IMR-90 (cell line): Measurements from ENCODE around the gene DLG4. TPM values are rescaled to one million over a fixed set of nuclear protein-coding genes. Genes with fewer than 3 reads are reported as not detected.

Source experiments
- ATAC-seq: fragments of 200-7000 bp; cut with Tn5 transposase; 2 replicates; pipeline ENCODE4 v1.9.1; 2020; ENCODE audit warnings: low read depth, mild to moderate bottlenecking, moderate library complexity
- BruUV-seq: library from RNA; stranded (reverse); fragments of 400-500 nt; replicated peaks from 2 replicates; lab custom pipeline; 2021; lab: Mats Ljungman, UMichigan
- CTCF ChIA-PET: fragments of 300-600 bp; formaldehyde crosslinking; extraction: SDS; loops from one replicate; lab custom pipeline; 2021; ENCODE audit warnings: antibody characterized with exemption; lab: Yijun Ruan, JAX
- POLR2A ChIA-PET: fragments of 300-600 bp; sonication (Branson Sonifier 250); formaldehyde crosslinking; loops from one replicate; lab custom pipeline; 2022; ENCODE audit warnings: antibody characterized with exemption; ENCODE audit not compliant: unreplicated experiment; lab: Charles Lee
- DNase-seq: peaks from one replicate; pipeline ENCODE4 v3.0.0; 2013
- H2AFZ ChIP-seq: replicated peaks from 2 replicates; pipeline ENCODE3; 2013; ENCODE audit warnings: low read length, mild to moderate bottlenecking; ENCODE audit not compliant: poor library complexity
- H2AK5ac ChIP-seq: 2 replicates; pipeline ENCODE4 v1.6.1; 2013; ENCODE audit warnings: low read depth, low read length, inconsistent platforms
- H2AK9ac ChIP-seq: replicated peaks from 2 replicates; pipeline ENCODE3; 2013; ENCODE audit warnings: mild to moderate bottlenecking, low read depth, low read length, moderate library complexity; ENCODE audit not compliant: poor library complexity
- H2BK120ac ChIP-seq: 2 replicates; pipeline ENCODE4 v1.6.1; 2013; ENCODE audit warnings: low read depth, low read length, inconsistent platforms
- H2BK15ac ChIP-seq: 3 replicates; pipeline ENCODE4 v1.6.1; 2013; ENCODE audit warnings: low read depth, low read length, inconsistent platforms
- H2BK20ac ChIP-seq: 2 replicates; pipeline ENCODE4 v1.6.1; 2013; ENCODE audit warnings: low read depth, mild to moderate bottlenecking, inconsistent platforms, low read length, moderate library complexity
- H2BK5ac ChIP-seq: 2 replicates; pipeline ENCODE4 v1.6.1; 2013; ENCODE audit warnings: mild to moderate bottlenecking, low read depth, low read length, inconsistent platforms; ENCODE audit not compliant: poor library complexity, severe bottlenecking
- H3K14ac ChIP-seq: replicated peaks from 2 replicates; pipeline ENCODE4 v1.6.1; 2013; ENCODE audit warnings: low read depth, low read length, inconsistent platforms
- H3K18ac ChIP-seq: 2 replicates; pipeline ENCODE4 v1.6.1; 2013; ENCODE audit warnings: low read depth, low read length, control low read depth
- H3K23ac ChIP-seq: 2 replicates; pipeline ENCODE4 v1.6.1; 2013; ENCODE audit warnings: low read depth, low read length, inconsistent platforms
- H3K27ac ChIP-seq: 2 replicates; pipeline ENCODE4 v1.5.1; 2013; ENCODE audit warnings: mild to moderate bottlenecking, control low read depth, low read length; ENCODE audit not compliant: insufficient read depth
- H3K27me3 ChIP-seq: 2 replicates; pipeline ENCODE4 v1.6.1; 2013; ENCODE audit warnings: low read length; ENCODE audit not compliant: control insufficient read depth, insufficient read depth
- H3K36me3 ChIP-seq: 2 replicates; pipeline ENCODE4 v1.6.1; 2013; ENCODE audit warnings: low read length, mixed read lengths; ENCODE audit not compliant: control insufficient read depth, insufficient read depth
- H3K4ac ChIP-seq: 2 replicates; pipeline ENCODE4 v1.6.1; 2013; ENCODE audit warnings: low read depth, low read length, inconsistent platforms
- H3K4me1 ChIP-seq: 2 replicates; pipeline ENCODE4 v1.6.1; 2013; ENCODE audit warnings: low read length, mixed read lengths; ENCODE audit not compliant: control insufficient read depth, insufficient read depth
- H3K4me2 ChIP-seq: 2 replicates; pipeline ENCODE4 v1.6.1; 2013; ENCODE audit warnings: low read depth, mild to moderate bottlenecking, control low read depth, low read length, moderate library complexity
- H3K4me3 ChIP-seq: 2 replicates; pipeline ENCODE4 v1.5.1; 2013; ENCODE audit warnings: low read depth, mild to moderate bottlenecking, control low read depth, low read length, moderate library complexity; ENCODE audit not compliant: insufficient read depth
- H3K56ac ChIP-seq: 2 replicates; pipeline ENCODE4 v1.6.1; 2013; ENCODE audit warnings: low read length, inconsistent platforms; ENCODE audit not compliant: insufficient read depth; ENCODE audit errors: extremely low read depth
- H3K79me1 ChIP-seq, 2 experiments: 2 replicates each; pipeline ENCODE4 v1.6.1; 2013; ENCODE audit warnings: low read length in 2 of 2, inconsistent platforms in 1 of 2, low read depth in 1 of 2
- H3K9ac ChIP-seq: 2 replicates; pipeline ENCODE4 v1.6.1; 2013; ENCODE audit warnings: low read depth, low read length, control low read depth
- H3K9me1 ChIP-seq: 2 replicates; pipeline ENCODE4 v1.6.1; 2013; ENCODE audit warnings: low read length, inconsistent platforms; ENCODE audit not compliant: insufficient read depth
- H3K9me3 ChIP-seq: 2 replicates; pipeline ENCODE4 v1.6.1; 2013; ENCODE audit warnings: low read length; ENCODE audit not compliant: control insufficient read depth, insufficient read depth
- H4K20me1 ChIP-seq: 2 replicates; pipeline ENCODE4 v1.6.1; 2013; ENCODE audit warnings: low read length, inconsistent platforms; ENCODE audit not compliant: insufficient read depth
- H4K5ac ChIP-seq: 2 replicates; pipeline ENCODE4 v1.6.1; 2013; ENCODE audit warnings: mild to moderate bottlenecking, low read depth, low read length, control low read depth
- H4K8ac ChIP-seq, 2 experiments: 2 replicates each; pipeline ENCODE4 v1.6.1; 2013; ENCODE audit warnings: low read depth in 2 of 2, low read length in 2 of 2, control low read depth in 1 of 2, inconsistent platforms in 1 of 2
- H4K91ac ChIP-seq: 2 replicates; pipeline ENCODE4 v1.6.1; 2013; ENCODE audit warnings: low read depth, low read length, inconsistent platforms; ENCODE audit not compliant: insufficient read depth
- BHLHE40 ChIP-seq: fragments of 150-350 bp; IDR thresholded peaks from 2 replicates; pipeline ENCODE4 v1.6.1; 2016; ENCODE audit warnings: mild to moderate bottlenecking, low read depth, low read length
- CEBPB ChIP-seq: IDR thresholded peaks from 2 replicates; pipeline ENCODE4 v1.6.1; 2012; ENCODE audit warnings: low read depth, low read length, improper control_type of control experiment
- CHD1 ChIP-seq: IDR thresholded peaks from 2 replicates; pipeline ENCODE4 v1.6.1; 2012; ENCODE audit warnings: low read depth, low read length, improper control_type of control experiment
- CTCF ChIP-seq: conservative IDR thresholded peaks from 2 replicates; pipeline ENCODE4 v1.5.1; 2012; ENCODE audit warnings: mild to moderate bottlenecking, low read depth, low read length, improper control_type of control experiment
- FOS ChIP-seq: fragments of 150-350 bp; IDR thresholded peaks from 2 replicates; pipeline ENCODE4 v1.6.1; 2016; ENCODE audit warnings: low read depth, low read length
- MAFK ChIP-seq: IDR thresholded peaks from 2 replicates; pipeline ENCODE4 v1.6.1; 2012; ENCODE audit warnings: low read depth, low read length, improper control_type of control experiment
- MAZ ChIP-seq: IDR thresholded peaks from 2 replicates; pipeline ENCODE4 v1.6.1; 2012; ENCODE audit warnings: low read depth, mild to moderate bottlenecking, low read length, improper control_type of control experiment, moderate library complexity, borderline replicate concordance
- MXI1 ChIP-seq: IDR thresholded peaks from 2 replicates; pipeline ENCODE4 v1.6.1; 2012; ENCODE audit warnings: low read depth, mild to moderate bottlenecking, low read length, moderate library complexity, borderline replicate concordance
- RAD21 ChIP-seq: IDR thresholded peaks from 2 replicates; pipeline ENCODE4 v1.6.1; 2012; ENCODE audit warnings: low read length, improper control_type of control experiment
- USF2 ChIP-seq: fragments of 150-350 bp; IDR thresholded peaks from 2 replicates; pipeline ENCODE4 v1.6.1; 2017; ENCODE audit warnings: mild to moderate bottlenecking, antibody characterized with exemption, low read length, low read depth
- WGBS, 2 experiments: methylation state at CpG; one replicate each; pipeline versions ENCODE4 v1.1.5 to v1.1.7; 2013; ENCODE audit warnings: missing lambda C conversion rate in 2 of 2; ENCODE audit not compliant: insufficient read length in 1 of 2; ENCODE audit errors: extremely low coverage in 2 of 2; 5-methylcytosine and 5-hydroxymethylcytosine counted together
- dilution Hi-C: fragments of 300-500 bp; cut with HindIII; formaldehyde crosslinking; loops from one replicate; pipeline ENCODE4 v1.14.3; 2018; ENCODE audit warnings: low sequenced_read_pairs; ENCODE audit not compliant: unreplicated experiment
- in situ Hi-C: fragments of 300-500 bp; cut with MboI; formaldehyde crosslinking; loops from 3 replicates; pipeline ENCODE4 v1.14.3; 2019; ENCODE audit warnings: low sequenced_read_pairs, inconsistent platforms, mixed read lengths
- intact Hi-C: fragments of 100-400 bp; cut with micrococcal nuclease; formaldehyde crosslinking; loops from 2 replicates; pipeline ENCODE4 v1.10.0; 2022
- polyA plus RNA-seq, 3 experiments: library from polyadenylated mRNA; depleted of rRNA; stranded (reverse); fragments of >200 nt; gene quantifications; 2 replicates each; pipeline ENCODE4 v1.2.3, GENCODE V29; 2012; ENCODE audit warnings: low replicate concordance in 1 of 3
- total RNA-seq: library from RNA; depleted of rRNA; stranded (reverse); fragments of >200 nt; gene quantifications from 2 replicates; pipeline ENCODE4 v1.2.3, GENCODE V29; 2012

The DLG4 gene
- total and polyA plus RNA-seq, 2 of the 4 experiments (the other 2 are of a cell fraction): 8.2 to 30.5 TPM

- dilution Hi-C loops: no loop called here
- H2AFZ ChIP-seq: peak overlapping the region; percentile 87
- no peaks in the 10 kb centered on the region for H4K20me1 ChIP-seq
- no peak overlapping the region for H3K18ac ChIP-seq
- POLR2A ChIA-PET: no interaction called here
- no peak overlapping the region for H2BK15ac ChIP-seq
- H3K9me1 ChIP-seq: peaks cover 10% of the 10 kb centered on the region
- H3K9ac ChIP-seq: no peak overlapping the region
- in situ Hi-C loops: no loop called here
- no peak overlapping the region for H2BK5ac ChIP-seq
- peak overlapping the region; percentile 82 for H3K4me2 ChIP-seq
- ATAC-seq (peak; percentile 48), DNase-seq (no peak)
- CTCF ChIA-PET: no interaction called here
- no peak overlapping the region for H2BK20ac ChIP-seq
- peaks cover 13% of the 10 kb centered on the region; the same call in 1 of the 2 replicates for H3K27me3 ChIP-seq
- WGBS, 2 experiments: 22% methylated on average over 41 of the region's 54 CpGs; no CpG with 5 or more reads in 1 of the 2 experiments
- BruUV-seq: no TSS peak
- 0 out of 2 replicates have a peak overlapping the region, but pooled peaks have one; percentile 45 for H3K23ac ChIP-seq
- no peak for TF ChIP-seq BHLHE40
- TF ChIP-seq MXI1: no peak
- TF ChIP-seq MAFK: no peak
- TF ChIP-seq MAZ: no peak
- TF ChIP-seq CTCF: no peak
- TF ChIP-seq RAD21: no peak
- TF ChIP-seq FOS: no peak
- no peak for TF ChIP-seq CEBPB
- TF ChIP-seq USF2: no peak
- no peak for TF ChIP-seq CHD1
- no peak overlapping the region for H3K27ac ChIP-seq
- no peak overlapping the region for H3K14ac ChIP-seq
- no peaks in the 10 kb centered on the region for H3K9me3 ChIP-seq
- no peak overlapping the region; the same call in 1 of the 2 replicates for H4K91ac ChIP-seq
- H3K4me3 ChIP-seq: peak overlapping the region; percentile 37
- H2AK5ac ChIP-seq: no peak overlapping the region
- no peak overlapping the region for H3K56ac ChIP-seq
- H2AK9ac ChIP-seq: peak overlapping the region; percentile 71
- H3K36me3 ChIP-seq: peaks cover 26% of the 10 kb centered on the region
- peaks cover 8% of the 10 kb centered on the region for H3K4me1 ChIP-seq
- peaks cover 0 to 6% of the 10 kb centered on the region in 2 experiments; a peak in 1 of 4 replicates for H3K79me1 ChIP-seq
- H2BK120ac ChIP-seq: no peak overlapping the region
- H3K4ac ChIP-seq: peak overlapping the region; percentile 28; the same call in 1 of the 2 replicates
- intact Hi-C loops: no loop called here
- H4K5ac ChIP-seq: peak overlapping the region; percentile 78
- peak overlapping the region in 1 of 2 experiments; percentile 56; a peak in 3 of 4 replicates for H4K8ac ChIP-seq
Observed at GRCh38 chr17:7260651-7261378, 41.2 kb upstream of the DLG4 start.
